ENCODE data around the gene HTR3B. TPM values are rescaled to one million over a fixed set of nuclear protein-coding genes. Genes with fewer than 3 reads are reported as not detected.

HTR3B gene
- polyA plus RNA-seq, 3 donors: 0.04 to 0.14 TPM; not detected in 1

DNA sequence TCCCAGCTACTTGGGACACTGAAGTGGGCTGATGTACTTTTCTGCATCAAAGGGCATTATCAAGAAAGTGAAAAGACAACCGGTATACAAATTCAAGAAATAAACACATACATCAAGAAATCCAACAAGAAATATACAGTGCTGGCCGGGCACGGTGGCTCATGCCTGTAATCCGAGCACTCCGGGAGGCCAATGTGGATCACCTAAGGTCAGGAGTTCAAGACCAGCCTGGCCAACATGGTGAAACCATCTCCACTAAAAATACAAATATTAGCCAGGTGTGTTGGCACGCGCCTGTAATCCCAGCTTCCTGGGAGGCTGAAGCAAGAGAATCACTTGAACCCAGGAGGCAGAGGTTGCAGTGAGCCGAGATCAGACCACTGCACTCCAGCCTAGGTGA, 38.7 kb upstream of the HTR3B start:
- Mint-ChIP-seq H3K27me3 (ENCODE audit: low read depth in 3 of 3) (peaks cover 0 to 2% (median 1%) of the 10 kb centered on the region in 3 donors), H3K27ac (no peak overlapping the region), H3K4me1 (peaks cover 5% of the 10 kb centered on the region), H3K4me3 (no peak overlapping the region), H3K36me3 (peaks cover 9 to 16% of the 10 kb centered on the region in 2 donors), H3K9me3 (peaks cover 0 to 2% (median 0%) of the 10 kb centered on the region in 7 donors)
- no peak overlapping the region for H3K27ac ChIP-seq (ENCODE audit: low read depth in 1 of 2, low read length in 2 of 2)
- no peaks in the 10 kb centered on the region for H3K36me3 ChIP-seq (replicated peaks in 1 of 2; ENCODE audit: control insufficient read depth in 1 of 2, insufficient read depth in 2 of 2, low read length in 2 of 2)
- no peak overlapping the region for H3K4me2 ChIP-seq (replicated peaks; ENCODE audit: extremely low read depth, low read length, poor library complexity, severe bottlenecking)
- 97% methylated on average over 7 of the region's 8 CpGs for WGBS (ENCODE audit: insufficient coverage)
- DNase-seq: no peak
- H3K9me3 ChIP-seq (replicated peaks in 1 of 2; ENCODE audit: control insufficient read depth in 1 of 2, insufficient read depth in 1 of 2, low read length in 2 of 2): no peaks in the 10 kb centered on the region
- no peak overlapping the region for H3K9ac ChIP-seq (ENCODE audit: insufficient read depth, low read length, poor library complexity, severe bottlenecking)
- H3K4me1 ChIP-seq (ENCODE audit: control insufficient read depth in 1 of 2, insufficient read depth in 2 of 2, low read length in 2 of 2): no peaks in the 10 kb centered on the region
- H3K79me2 ChIP-seq (ENCODE audit: insufficient read depth, low read length): no peaks in the 10 kb centered on the region
- H2AFZ ChIP-seq (ENCODE audit: insufficient read depth, low read depth, low read length, poor library complexity, severe bottlenecking): no peak overlapping the region
- H3K4me3 ChIP-seq (replicated peaks in 1 of 3; ENCODE audit: low read depth in 2 of 3, low read length in 3 of 3): no peak overlapping the region
- no peaks in the 10 kb centered on the region for H4K20me1 ChIP-seq (ENCODE audit: insufficient read depth, low read length)
- TF ChIP-seq, protein P1, sequence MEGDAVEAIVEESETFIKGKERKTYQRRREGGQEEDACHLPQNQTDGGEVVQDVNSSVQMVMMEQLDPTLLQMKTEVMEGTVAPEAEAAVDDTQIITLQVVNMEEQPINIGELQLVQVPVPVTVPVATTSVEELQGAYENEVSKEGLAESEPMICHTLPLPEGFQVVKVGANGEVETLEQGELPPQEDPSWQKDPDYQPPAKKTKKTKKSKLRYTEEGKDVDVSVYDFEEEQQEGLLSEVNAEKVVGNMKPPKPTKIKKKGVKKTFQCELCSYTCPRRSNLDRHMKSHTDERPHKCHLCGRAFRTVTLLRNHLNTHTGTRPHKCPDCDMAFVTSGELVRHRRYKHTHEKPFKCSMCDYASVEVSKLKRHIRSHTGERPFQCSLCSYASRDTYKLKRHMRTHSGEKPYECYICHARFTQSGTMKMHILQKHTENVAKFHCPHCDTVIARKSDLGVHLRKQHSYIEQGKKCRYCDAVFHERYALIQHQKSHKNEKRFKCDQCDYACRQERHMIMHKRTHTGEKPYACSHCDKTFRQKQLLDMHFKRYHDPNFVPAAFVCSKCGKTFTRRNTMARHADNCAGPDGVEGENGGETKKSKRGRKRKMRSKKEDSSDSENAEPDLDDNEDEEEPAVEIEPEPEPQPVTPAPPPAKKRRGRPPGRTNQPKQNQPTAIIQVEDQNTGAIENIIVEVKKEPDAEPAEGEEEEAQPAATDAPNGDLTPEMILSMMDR (IDR thresholded peaks at IDR 0.05): no peak
- no peaks in the 10 kb centered on the region for H3K27me3 ChIP-seq (ENCODE audit: control insufficient read depth in 2 of 2, insufficient read depth in 2 of 2, low read length in 2 of 2)
- intact Hi-C loops (cut with micrococcal nuclease): no loop called here

DNA sequence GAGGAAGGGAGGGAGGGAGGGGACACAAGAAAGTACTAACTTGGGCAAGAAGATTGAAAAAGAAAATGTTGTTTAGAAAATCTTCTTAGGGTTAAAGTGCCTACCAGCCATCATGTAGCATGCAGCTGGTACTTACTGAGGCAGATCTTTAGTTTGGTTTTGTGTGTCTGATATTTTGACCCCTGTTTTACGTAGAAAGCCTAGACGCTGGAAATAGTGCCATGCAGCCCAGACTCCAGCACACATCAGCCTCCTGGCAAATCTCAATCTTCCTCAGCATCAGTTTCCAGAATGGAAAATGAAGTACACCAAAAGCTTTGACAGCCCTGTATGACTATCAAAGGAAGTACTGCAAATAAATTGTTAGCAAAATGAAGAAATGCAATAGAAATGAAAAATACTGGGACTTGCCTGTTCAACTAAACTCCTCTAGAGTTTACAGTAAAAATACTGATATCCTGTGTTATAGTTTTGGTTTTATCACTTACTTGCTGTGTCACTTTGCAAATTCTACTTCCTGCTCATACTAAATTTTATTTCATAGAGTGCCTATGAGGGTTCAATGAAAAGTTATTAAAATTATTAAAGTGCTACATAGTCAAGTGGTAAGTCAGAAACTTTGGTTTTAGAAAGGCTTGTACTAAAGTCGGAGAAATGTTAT, 36.6 kb upstream of the HTR3B start:
- H3K27ac ChIP-seq (ENCODE audit: low read depth in 1 of 2, low read length in 2 of 2): no peak overlapping the region
- no peak overlapping the region for H2AFZ ChIP-seq (ENCODE audit: insufficient read depth, low read depth, low read length, poor library complexity, severe bottlenecking)
- H3K36me3 ChIP-seq (replicated peaks in 1 of 2; ENCODE audit: control insufficient read depth in 1 of 2, insufficient read depth in 2 of 2, low read length in 2 of 2): no peaks in the 10 kb centered on the region
- H3K79me2 ChIP-seq (ENCODE audit: insufficient read depth, low read length): no peaks in the 10 kb centered on the region
- Mint-ChIP-seq H3K27ac (no peak overlapping the region), H3K4me3 (no peak overlapping the region), H3K4me1 (peaks cover 8% of the 10 kb centered on the region), H3K27me3 (ENCODE audit: low read depth in 3 of 3) (peaks cover 0 to 3% (median 2%) of the 10 kb centered on the region in 3 donors), H3K36me3 (peaks cover 12 to 27% of the 10 kb centered on the region in 2 donors), H3K9me3 (peaks cover 0 to 2% (median 0%) of the 10 kb centered on the region in 7 donors)
- H4K20me1 ChIP-seq (ENCODE audit: insufficient read depth, low read length): no peaks in the 10 kb centered on the region
- no CpG with 5 or more reads among the region's 3 CpGs for WGBS (ENCODE audit: insufficient coverage)
- H3K4me1 ChIP-seq (ENCODE audit: control insufficient read depth in 1 of 2, insufficient read depth in 2 of 2, low read length in 2 of 2): no peaks in the 10 kb centered on the region
- TF ChIP-seq, protein P1 (IDR thresholded peaks at IDR 0.05): no peak
- H3K4me3 ChIP-seq (replicated peaks in 1 of 3; ENCODE audit: low read depth in 2 of 3, low read length in 3 of 3): no peak overlapping the region
- no peak for DNase-seq
- H3K4me2 ChIP-seq (replicated peaks; ENCODE audit: extremely low read depth, low read length, poor library complexity, severe bottlenecking): no peak overlapping the region
- no peaks in the 10 kb centered on the region for H3K27me3 ChIP-seq (ENCODE audit: control insufficient read depth in 2 of 2, insufficient read depth in 2 of 2, low read length in 2 of 2)
- H3K9ac ChIP-seq (ENCODE audit: insufficient read depth, low read length, poor library complexity, severe bottlenecking): no peak overlapping the region
- intact Hi-C loops (cut with micrococcal nuclease): no loop called here
- no peaks in the 10 kb centered on the region for H3K9me3 ChIP-seq (replicated peaks in 1 of 2; ENCODE audit: control insufficient read depth in 1 of 2, insufficient read depth in 1 of 2, low read length in 2 of 2)

Measured in CD14-positive monocyte (primary cell).